IPS-18a (cell line): ENCODE results near the gene AUP1.

Experiments
- H3K27ac ChIP-seq: one replicate; pipeline ENCODE4 v1.5.1; 2013; ENCODE audit warnings: low read length
- H3K27me3 ChIP-seq: one replicate; pipeline ENCODE4 v1.6.1; 2013; ENCODE audit warnings: mild to moderate bottlenecking, low read length; ENCODE audit not compliant: control insufficient read depth, insufficient read depth
- H3K36me3 ChIP-seq: one replicate; pipeline ENCODE4 v1.6.1; 2013; ENCODE audit warnings: low read depth, low read length; ENCODE audit not compliant: control insufficient read depth
- H3K4me1 ChIP-seq: one replicate; pipeline ENCODE4 v1.6.1; 2013; ENCODE audit warnings: low read depth, low read length; ENCODE audit not compliant: control insufficient read depth
- H3K4me3 ChIP-seq: one replicate; pipeline ENCODE4 v1.5.1; 2013; ENCODE audit warnings: low read length
- H3K9ac ChIP-seq: one replicate; pipeline ENCODE4 v1.6.1; 2013; ENCODE audit warnings: mild to moderate bottlenecking, low read length, moderate library complexity
- H3K9me3 ChIP-seq: one replicate; pipeline ENCODE4 v1.6.1; 2013; ENCODE audit warnings: low read depth, low read length; ENCODE audit not compliant: control insufficient read depth

The AUP1 gene

DNA sequence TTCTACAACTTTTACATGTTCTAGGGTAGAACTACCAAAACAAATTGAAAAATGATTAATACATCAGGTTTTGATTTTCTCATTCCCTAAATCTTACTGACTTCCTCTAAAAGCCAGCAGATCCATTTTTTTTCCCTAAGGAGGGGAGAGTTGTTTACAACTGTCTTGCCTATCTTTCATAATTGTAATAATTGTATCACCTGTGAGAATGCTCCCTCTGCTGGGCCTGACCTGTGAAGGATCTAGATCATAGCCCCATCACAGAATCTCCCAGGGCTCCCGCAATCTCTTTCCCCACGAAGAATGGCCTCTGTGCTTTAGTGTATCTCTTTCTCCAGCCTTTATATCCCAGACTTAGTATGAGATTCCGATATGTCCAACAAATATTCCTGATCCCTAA is 15.1 kb upstream of the AUP1 start:
- Histone ChIP-seq H3K27ac (no peak overlapping the region), H3K9me3 (no peaks in the 10 kb centered on the region), H3K4me1 (peaks cover 5% of the 10 kb centered on the region)

DNA sequence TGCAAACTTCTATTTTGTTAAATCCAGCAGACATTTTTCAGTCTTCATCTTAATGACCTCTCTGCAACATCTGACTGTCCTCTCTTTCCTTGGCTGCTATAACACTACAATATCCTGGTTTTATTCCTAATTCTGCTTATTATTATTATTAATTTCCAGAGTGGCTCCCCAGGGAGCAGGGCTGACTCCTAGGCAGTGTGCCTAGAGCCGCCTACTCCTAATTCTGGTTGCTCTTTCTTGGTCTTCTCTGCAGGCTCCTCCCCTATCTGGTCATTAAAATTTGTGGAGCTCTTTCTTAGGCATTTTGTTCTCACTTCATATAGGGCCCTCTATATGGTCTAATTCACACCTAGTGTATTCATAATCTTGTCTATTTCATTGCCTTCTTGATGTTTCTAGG is 13.5 kb upstream of the AUP1 start:
- Histone ChIP-seq H3K9ac (no peak overlapping the region), H3K27ac (no peak overlapping the region), H3K4me1 (peaks cover 2% of the 10 kb centered on the region), H3K4me3 (no peak overlapping the region), H3K36me3 (no peaks in the 10 kb centered on the region), H3K9me3 (no peaks in the 10 kb centered on the region), H3K27me3 (peaks cover 11% of the 10 kb centered on the region)

More for the DNA sequence above, 15.1 kb upstream of the AUP1 start:
- Histone ChIP-seq H3K9ac (no peak overlapping the region), H3K4me3 (no peak overlapping the region), H3K36me3 (no peaks in the 10 kb centered on the region), H3K27me3 (peaks cover 24% of the 10 kb centered on the region)

DNA sequence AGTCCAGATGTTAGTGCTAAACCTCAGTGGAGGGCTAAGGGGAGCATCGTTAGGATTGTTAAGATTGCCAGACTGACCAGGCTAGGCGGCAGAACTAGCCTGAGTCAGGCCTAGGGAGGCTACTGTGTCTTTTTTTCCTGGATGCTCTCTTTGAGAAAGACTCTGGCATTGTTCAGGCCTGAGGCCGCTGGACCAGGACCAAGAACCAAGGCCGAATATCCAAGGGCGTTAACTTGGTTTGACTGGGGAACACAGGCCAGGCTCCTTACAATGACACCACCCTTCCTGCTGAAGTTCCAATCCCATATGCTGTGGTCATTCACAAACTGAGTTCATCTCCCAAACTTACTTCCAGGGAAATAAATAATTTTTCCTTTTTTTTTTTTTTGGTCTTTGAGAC is 10.8 kb upstream of the AUP1 start:
- H3K4me3 ChIP-seq, result no peak overlapping the region
- peaks cover 4% of the 10 kb centered on the region for H3K36me3 ChIP-seq
- no peaks in the 10 kb centered on the region for H3K27me3 ChIP-seq
- H3K9ac ChIP-seq, result no peak overlapping the region
- no peaks in the 10 kb centered on the region for H3K9me3 ChIP-seq
- H3K4me1 ChIP-seq, result no peaks in the 10 kb centered on the region
- H3K27ac ChIP-seq, result no peak overlapping the region

DNA sequence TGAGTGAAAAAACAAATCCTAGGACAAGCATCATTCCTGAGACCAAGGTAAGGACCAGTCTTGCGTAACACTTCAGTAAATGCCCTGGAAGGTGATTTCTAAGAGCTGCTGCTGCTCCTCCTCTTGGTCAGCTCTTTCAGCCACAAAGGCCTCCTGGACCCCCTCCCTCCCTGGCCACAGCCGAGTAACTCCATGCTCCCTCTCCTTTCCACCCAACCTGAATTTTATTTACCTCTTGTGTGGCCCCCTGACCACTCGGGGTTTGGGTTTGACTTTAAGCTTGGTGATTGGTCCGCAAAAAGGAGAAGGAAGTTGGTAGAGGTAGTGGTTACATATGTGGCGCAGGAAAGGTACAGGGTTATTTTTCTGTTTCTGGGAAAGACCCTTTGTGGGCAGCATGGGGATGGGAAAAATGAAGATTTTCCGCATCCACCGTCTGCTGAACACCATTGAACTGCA is 9.4 kb upstream of the AUP1 start:
- no peaks in the 10 kb centered on the region for H3K4me1 ChIP-seq
- no peak overlapping the region for H3K9ac ChIP-seq
- no peak overlapping the region for H3K4me3 ChIP-seq
- no peaks in the 10 kb centered on the region for H3K27me3 ChIP-seq
- no peaks in the 10 kb centered on the region for H3K9me3 ChIP-seq
- peaks cover 10% of the 10 kb centered on the region for H3K36me3 ChIP-seq
- no peak overlapping the region for H3K27ac ChIP-seq

DNA sequence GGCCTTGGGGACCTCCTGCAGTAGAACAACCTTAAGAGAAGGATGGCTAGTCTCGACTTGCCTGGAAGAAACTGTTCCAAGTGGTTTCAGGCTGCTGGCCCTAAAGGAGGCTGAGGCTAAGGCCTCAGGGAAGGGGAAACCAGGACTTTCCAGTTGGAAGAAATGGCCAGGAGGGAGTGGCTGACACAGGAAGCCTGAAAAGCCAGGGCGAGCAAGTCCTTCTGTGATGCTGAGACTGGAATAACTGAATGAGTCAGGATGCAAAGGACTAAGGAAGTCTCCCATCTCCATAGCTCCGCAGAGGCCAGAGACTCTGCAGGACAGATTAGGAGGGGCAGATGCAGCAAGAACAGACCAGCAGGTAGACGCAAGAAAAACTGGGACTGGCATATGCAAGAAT is 7.6 kb upstream of the AUP1 start:
- Histone ChIP-seq H3K9me3 (no peaks in the 10 kb centered on the region), H3K4me1 (no peaks in the 10 kb centered on the region), H3K4me3 (no peak overlapping the region), H3K27ac (no peak overlapping the region), H3K27me3 (no peaks in the 10 kb centered on the region), H3K9ac (no peak overlapping the region), H3K36me3 (peaks cover 22% of the 10 kb centered on the region)

DNA sequence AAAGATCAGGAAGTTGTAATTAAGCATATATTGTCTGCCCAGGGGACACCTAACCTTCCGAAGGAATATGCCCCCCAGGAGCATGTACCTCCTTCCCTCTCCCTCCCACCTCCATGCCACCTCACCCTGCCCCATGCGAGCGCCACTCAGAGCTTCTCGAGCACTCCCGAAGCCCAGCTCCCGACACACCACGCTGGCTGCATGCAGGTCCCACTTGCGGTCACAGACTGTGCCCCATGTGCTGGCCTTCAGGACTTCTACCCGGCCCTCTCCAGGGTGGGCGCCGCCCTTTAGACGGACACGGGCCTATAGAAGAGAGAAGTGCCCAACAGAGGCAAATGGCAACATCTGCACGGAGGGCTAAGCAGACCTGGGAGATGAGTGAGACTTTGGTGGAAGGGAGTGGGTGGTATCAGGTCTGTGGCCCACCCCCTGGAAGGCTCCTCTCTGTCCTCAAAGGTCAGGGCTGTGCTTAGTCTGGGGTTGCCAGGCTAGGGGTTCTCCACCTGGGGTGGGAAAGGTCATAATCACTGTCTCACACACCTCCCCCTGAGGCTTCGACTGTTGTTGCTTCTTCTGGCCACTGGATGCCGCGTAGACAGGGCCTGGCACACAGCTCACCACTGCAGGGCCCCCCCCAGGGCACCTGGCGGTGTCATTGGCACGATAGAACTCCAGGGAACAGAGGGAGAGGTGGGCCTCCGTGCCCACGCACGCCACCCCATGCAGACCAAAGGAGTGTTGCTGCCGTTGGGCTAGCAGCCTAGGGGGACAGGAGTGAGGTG is 6.9 kb upstream of the AUP1 start:
- Histone ChIP-seq H3K36me3 (peaks cover 22% of the 10 kb centered on the region), H3K9ac (no peak overlapping the region), H3K4me3 (no peak overlapping the region), H3K4me1 (no peaks in the 10 kb centered on the region), H3K27ac (no peak overlapping the region), H3K9me3 (no peaks in the 10 kb centered on the region), H3K27me3 (no peaks in the 10 kb centered on the region)

DNA sequence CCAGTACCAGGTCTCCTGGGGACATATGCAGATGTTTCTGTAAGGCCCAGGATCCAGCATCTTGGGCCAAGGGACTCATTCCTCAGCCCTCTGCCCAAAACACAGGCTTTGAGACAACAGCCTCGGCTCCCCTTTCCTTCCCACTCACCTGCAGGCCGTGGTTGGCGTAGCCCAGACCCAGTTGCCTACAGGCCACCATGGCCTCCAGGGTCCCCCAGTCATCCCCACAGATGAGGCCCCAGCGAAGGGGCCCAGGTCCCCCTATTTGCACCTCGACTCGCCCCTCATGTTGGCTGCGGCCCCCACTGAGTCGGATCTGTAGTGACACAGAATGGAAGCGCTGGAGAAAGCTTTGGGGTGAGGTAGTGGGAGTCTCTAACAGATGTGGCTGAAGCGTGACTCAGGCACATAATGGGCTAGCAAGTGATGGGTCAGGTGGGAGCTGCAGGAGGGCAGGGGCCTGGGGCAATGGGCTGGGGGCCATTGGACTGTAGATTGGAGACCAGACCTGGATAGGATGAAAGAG is 6.0 kb upstream of the AUP1 start:
- Histone ChIP-seq H3K4me3 (no peak overlapping the region), H3K4me1 (no peaks in the 10 kb centered on the region), H3K36me3 (peaks cover 22% of the 10 kb centered on the region)

DNA sequence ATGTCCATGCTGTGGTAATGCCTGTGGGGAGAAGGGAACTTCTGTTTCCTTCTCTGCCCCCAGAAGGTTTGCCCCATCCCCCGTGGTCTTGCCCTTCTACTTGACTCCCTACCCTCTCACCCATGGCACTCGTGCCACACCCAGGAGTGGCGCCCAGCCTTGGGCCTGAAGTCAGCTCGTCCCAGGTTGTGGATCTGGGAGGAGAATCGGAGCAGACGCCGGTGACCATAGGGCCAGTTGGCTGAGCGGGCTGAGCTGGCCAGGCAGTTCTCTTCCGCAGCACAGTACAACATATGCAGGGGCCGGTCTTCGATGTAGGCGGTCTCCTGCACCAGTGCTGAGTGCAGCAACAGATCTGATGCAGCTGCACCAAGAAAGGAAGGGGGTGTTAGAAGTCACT is 4.9 kb upstream of the AUP1 start:
- Histone ChIP-seq H3K36me3 (peaks cover 22% of the 10 kb centered on the region), H3K4me3 (no peak overlapping the region), H3K9me3 (no peaks in the 10 kb centered on the region), H3K4me1 (no peaks in the 10 kb centered on the region), H3K27me3 (no peaks in the 10 kb centered on the region), H3K9ac (no peak overlapping the region), H3K27ac (no peak overlapping the region)

More for the DNA sequence above, 6.0 kb upstream of the AUP1 start:
- Histone ChIP-seq H3K27me3 (no peaks in the 10 kb centered on the region), H3K9ac (no peak overlapping the region), H3K9me3 (no peaks in the 10 kb centered on the region), H3K27ac (no peak overlapping the region)

DNA sequence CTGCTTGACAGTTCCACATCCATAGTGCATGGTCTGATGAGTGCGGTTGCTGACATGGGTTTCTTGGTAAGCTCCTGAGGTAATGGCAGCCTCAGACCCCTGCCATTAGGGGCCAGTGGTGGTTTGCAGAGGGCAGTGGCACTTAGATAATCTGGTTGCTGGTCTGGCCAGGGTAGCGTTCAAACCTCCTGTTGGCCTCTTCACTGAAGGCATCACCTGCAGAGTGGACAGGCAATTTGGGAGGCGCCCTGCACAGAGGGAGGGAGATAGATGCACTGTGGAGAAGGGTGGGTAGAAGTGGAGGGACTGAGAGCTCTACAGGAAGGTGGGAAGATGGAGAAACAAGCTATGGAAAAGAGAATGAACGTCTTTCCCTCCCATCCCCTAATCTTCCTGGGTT is 4.0 kb upstream of the AUP1 start:
- Histone ChIP-seq H3K36me3 (peaks cover 22% of the 10 kb centered on the region), H3K9ac (no peak overlapping the region), H3K4me1 (no peaks in the 10 kb centered on the region), H3K4me3 (no peak overlapping the region), H3K9me3 (no peaks in the 10 kb centered on the region), H3K27ac (no peak overlapping the region), H3K27me3 (no peaks in the 10 kb centered on the region)

DNA sequence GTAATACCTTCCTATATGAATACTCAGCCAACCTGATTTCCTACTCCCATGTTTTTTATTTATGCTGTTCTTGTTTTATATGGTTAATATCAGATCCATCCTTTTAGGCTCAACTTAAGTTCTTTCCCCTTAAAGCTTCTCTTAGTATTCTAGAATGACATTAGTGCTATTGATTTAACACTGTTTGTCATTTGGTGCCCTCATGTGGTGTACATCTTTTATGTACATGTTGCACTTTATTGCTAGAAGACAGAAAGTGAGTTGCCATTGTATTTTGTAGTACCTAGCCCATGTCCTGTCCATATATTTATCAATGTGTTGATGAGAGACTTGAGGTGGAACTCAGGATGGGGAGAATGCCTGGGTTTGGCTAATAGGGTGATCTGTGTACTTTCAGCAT is 2.7 kb upstream of the AUP1 start:
- peaks cover 26% of the 10 kb centered on the region for H3K36me3 ChIP-seq
- no peak overlapping the region for H3K9ac ChIP-seq
- no peak overlapping the region for H3K27ac ChIP-seq
- no peaks in the 10 kb centered on the region for H3K4me1 ChIP-seq
- no peak overlapping the region for H3K4me3 ChIP-seq
- no peaks in the 10 kb centered on the region for H3K9me3 ChIP-seq
- H3K27me3 ChIP-seq, result no peaks in the 10 kb centered on the region

DNA sequence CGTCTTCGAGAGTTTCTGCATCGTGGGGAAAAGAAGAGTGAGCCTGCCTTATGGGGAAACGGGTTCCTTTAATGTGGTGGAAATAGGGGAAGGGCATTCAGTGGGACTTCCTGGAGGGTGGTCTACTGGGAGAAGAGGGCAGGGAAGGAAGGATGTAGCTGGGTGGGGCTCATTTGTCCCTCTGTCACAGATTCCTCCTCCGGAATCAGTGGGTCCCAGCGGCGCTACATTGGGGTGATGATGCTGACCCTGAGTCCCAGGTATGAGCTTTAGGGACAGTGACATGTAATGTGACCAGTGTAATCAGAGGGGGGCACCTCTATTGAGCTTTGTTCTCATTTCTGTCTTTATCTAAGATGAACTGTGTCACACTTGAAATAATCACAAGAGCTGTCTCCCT is 2.2 kb upstream of the AUP1 start:
- H3K27ac ChIP-seq, result no peak overlapping the region
- H3K36me3 ChIP-seq, result peaks cover 32% of the 10 kb centered on the region
- H3K4me1 ChIP-seq, result no peaks in the 10 kb centered on the region
- no peak overlapping the region for H3K9ac ChIP-seq
- no peaks in the 10 kb centered on the region for H3K27me3 ChIP-seq
- H3K4me3 ChIP-seq, result no peak overlapping the region
- no peaks in the 10 kb centered on the region for H3K9me3 ChIP-seq
